ENCODE measurements around the gene MAP2K6.

Gene MAP2K6

DNA sequence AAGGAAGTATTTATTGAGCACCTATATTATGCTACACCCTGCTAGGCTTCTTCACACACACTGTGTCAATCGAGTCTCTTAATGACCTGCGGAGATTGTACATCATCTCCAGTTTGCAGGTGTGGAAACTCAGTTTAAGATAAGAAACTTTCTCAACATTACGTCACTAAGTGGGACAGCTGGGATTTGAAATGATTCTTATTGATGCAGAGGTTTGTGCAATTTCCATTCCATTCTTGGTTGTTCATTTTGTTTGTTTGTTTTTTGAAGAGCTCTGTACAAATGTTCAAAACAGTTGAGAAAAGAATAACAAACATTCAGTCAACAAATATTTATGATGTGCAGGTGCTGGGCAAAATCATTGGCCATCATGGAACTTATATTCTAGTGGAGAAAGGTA, 84.8 kb downstream of the MAP2K6 start:
- no peaks in the 10 kb centered on the region for H3K27me3 ChIP-seq (ENCODE audit: control insufficient read depth, insufficient read depth, low read length)
- no peaks in the 10 kb centered on the region for H3K9me3 ChIP-seq (ENCODE audit: control insufficient read depth, insufficient read depth, low read depth, low read length)
- no peak overlapping the region for H3K9ac ChIP-seq (ENCODE audit: low read length)
- H3K4me1 ChIP-seq (ENCODE audit: control insufficient read depth, insufficient read depth, low read length): peaks cover 43% of the 10 kb centered on the region
- H3K36me3 ChIP-seq (ENCODE audit: control insufficient read depth, insufficient read depth, low read length): no peaks in the 10 kb centered on the region
- no peak overlapping the region for H3K4me3 ChIP-seq (ENCODE audit: low read depth, low read length)
- H3K27ac ChIP-seq (ENCODE audit: low read depth, low read length): no peak overlapping the region

- H3K4me1 ChIP-seq (ENCODE audit: control insufficient read depth, insufficient read depth, low read length): peaks cover 43% of the 10 kb centered on the region
- H3K36me3 ChIP-seq (ENCODE audit: control insufficient read depth, insufficient read depth, low read length): no peaks in the 10 kb centered on the region
- no peaks in the 10 kb centered on the region for H3K9me3 ChIP-seq (ENCODE audit: control insufficient read depth, insufficient read depth, low read depth, low read length)
- no peaks in the 10 kb centered on the region for H3K27me3 ChIP-seq (ENCODE audit: control insufficient read depth, insufficient read depth, low read length)
- H3K4me3 ChIP-seq (ENCODE audit: low read depth, low read length): no peak overlapping the region
- H3K9ac ChIP-seq (ENCODE audit: low read length): no peak overlapping the region
- 0 out of 2 replicates have a peak overlapping the region, but pooled peaks have one; percentile 3 for H3K27ac ChIP-seq (ENCODE audit: low read depth, low read length)
Observed at GRCh38 chr17:69500911-69501429, 86.5 kb downstream of the MAP2K6 start.

DNA sequence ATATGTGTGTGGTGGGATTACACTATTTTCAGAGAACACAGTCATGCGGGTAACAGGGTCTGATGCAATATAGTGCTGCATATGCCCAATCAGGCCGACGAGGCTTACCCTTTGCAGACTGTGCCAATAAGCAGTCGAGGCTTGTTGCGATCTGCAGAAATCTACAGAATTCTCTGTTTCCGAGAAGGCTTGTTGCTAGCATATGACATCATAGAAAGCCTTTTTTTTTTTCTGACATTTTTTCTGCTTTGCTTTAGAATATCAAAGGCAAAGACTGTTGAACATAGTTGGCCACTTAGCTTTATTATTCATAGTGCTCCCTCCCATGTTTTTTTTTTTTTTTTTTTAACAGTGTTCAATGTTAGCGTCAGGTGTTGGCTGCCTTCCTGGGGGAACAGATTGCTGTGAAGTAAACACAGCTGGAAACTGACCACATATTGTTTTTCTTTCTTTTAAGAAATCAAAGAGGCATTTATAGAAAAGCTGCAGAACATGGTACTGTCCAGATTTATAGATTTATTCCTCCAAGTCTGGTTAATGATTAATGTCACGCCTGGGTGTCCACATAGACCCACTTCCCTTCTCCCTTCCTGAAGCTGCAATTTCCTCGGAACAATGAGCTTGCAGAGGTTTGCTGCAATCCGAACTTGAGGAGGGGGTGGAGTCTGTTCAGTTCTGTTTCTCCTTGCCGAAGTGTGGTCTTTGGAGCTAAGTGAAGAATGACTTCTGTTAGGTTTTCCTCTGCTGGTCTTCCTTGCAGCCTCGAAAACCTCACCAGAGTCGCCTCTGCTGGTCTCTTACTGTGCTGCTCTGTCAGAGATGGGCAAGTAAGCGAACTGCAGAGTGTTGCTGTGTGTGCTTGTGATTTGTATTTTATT, 87.3 kb downstream of the MAP2K6 start:
- Histone ChIP-seq H3K4me1 (ENCODE audit: control insufficient read depth, insufficient read depth, low read length) (peaks cover 43% of the 10 kb centered on the region), H3K4me3 (ENCODE audit: low read depth, low read length) (peak overlapping the region; percentile 2; the same call in 1 of the 2 replicates), H3K9me3 (ENCODE audit: control insufficient read depth, insufficient read depth, low read depth, low read length) (no peaks in the 10 kb centered on the region), H3K9ac (ENCODE audit: low read length) (no peak overlapping the region), H3K27ac (ENCODE audit: low read depth, low read length) (0 out of 2 replicates have a peak overlapping the region, but pooled peaks have one; percentile 3), H3K27me3 (ENCODE audit: control insufficient read depth, insufficient read depth, low read length) (no peaks in the 10 kb centered on the region), H3K36me3 (ENCODE audit: control insufficient read depth, insufficient read depth, low read length) (no peaks in the 10 kb centered on the region)

- H3K4me1 ChIP-seq (ENCODE audit: control insufficient read depth, insufficient read depth, low read length): peaks cover 34% of the 10 kb centered on the region
- H3K27ac ChIP-seq (ENCODE audit: low read depth, low read length): no peak overlapping the region
- no peaks in the 10 kb centered on the region for H3K27me3 ChIP-seq (ENCODE audit: control insufficient read depth, insufficient read depth, low read length)
- H3K9me3 ChIP-seq (ENCODE audit: control insufficient read depth, insufficient read depth, low read depth, low read length): no peaks in the 10 kb centered on the region
- no peaks in the 10 kb centered on the region for H3K36me3 ChIP-seq (ENCODE audit: control insufficient read depth, insufficient read depth, low read length)
- H3K9ac ChIP-seq (ENCODE audit: low read length): no peak overlapping the region
- no peak overlapping the region for H3K4me3 ChIP-seq (ENCODE audit: low read depth, low read length)
Observed at GRCh38 chr17:69503711-69504110, 89.2 kb downstream of the MAP2K6 start.

- no peaks in the 10 kb centered on the region for H3K9me3 ChIP-seq (ENCODE audit: control insufficient read depth, insufficient read depth, low read depth, low read length)
- no peak overlapping the region for H3K27ac ChIP-seq (ENCODE audit: low read depth, low read length)
Observed at GRCh38 chr17:69505740-69506139, 91.2 kb downstream of the MAP2K6 start.

GRCh38 chr17:69506489-69506888, 92.0 kb downstream of the MAP2K6 start:
- no peak overlapping the region for H3K4me3 ChIP-seq (ENCODE audit: low read depth, low read length)
- H3K9ac ChIP-seq (ENCODE audit: low read length): no peak overlapping the region
- no peak overlapping the region for H3K27ac ChIP-seq (ENCODE audit: low read depth, low read length)
- peaks cover 23% of the 10 kb centered on the region for H3K4me1 ChIP-seq (ENCODE audit: control insufficient read depth, insufficient read depth, low read length)
- no peaks in the 10 kb centered on the region for H3K9me3 ChIP-seq (ENCODE audit: control insufficient read depth, insufficient read depth, low read depth, low read length)
- H3K27me3 ChIP-seq (ENCODE audit: control insufficient read depth, insufficient read depth, low read length): no peaks in the 10 kb centered on the region
- no peaks in the 10 kb centered on the region for H3K36me3 ChIP-seq (ENCODE audit: control insufficient read depth, insufficient read depth, low read length)

More at GRCh38 chr17:69505740-69506139, 91.2 kb downstream of the MAP2K6 start:
- no peak overlapping the region for H3K9ac ChIP-seq (ENCODE audit: low read length)
- H3K36me3 ChIP-seq (ENCODE audit: control insufficient read depth, insufficient read depth, low read length): no peaks in the 10 kb centered on the region
- H3K27me3 ChIP-seq (ENCODE audit: control insufficient read depth, insufficient read depth, low read length): no peaks in the 10 kb centered on the region
- H3K4me1 ChIP-seq (ENCODE audit: control insufficient read depth, insufficient read depth, low read length): peaks cover 30% of the 10 kb centered on the region
- no peak overlapping the region for H3K4me3 ChIP-seq (ENCODE audit: low read depth, low read length)

- Histone ChIP-seq H3K36me3 (ENCODE audit: control insufficient read depth, insufficient read depth, low read length) (no peaks in the 10 kb centered on the region), H3K4me1 (ENCODE audit: control insufficient read depth, insufficient read depth, low read length) (peaks cover 2% of the 10 kb centered on the region; the same call in 1 of the 2 replicates), H3K27ac (ENCODE audit: low read depth, low read length) (no peak overlapping the region), H3K9ac (ENCODE audit: low read length) (no peak overlapping the region), H3K9me3 (ENCODE audit: control insufficient read depth, insufficient read depth, low read depth, low read length) (no peaks in the 10 kb centered on the region), H3K27me3 (ENCODE audit: control insufficient read depth, insufficient read depth, low read length) (no peaks in the 10 kb centered on the region), H3K4me3 (ENCODE audit: low read depth, low read length) (no peak overlapping the region)
Observed at GRCh38 chr17:69508814-69509213, 94.3 kb downstream of the MAP2K6 start.

DNA sequence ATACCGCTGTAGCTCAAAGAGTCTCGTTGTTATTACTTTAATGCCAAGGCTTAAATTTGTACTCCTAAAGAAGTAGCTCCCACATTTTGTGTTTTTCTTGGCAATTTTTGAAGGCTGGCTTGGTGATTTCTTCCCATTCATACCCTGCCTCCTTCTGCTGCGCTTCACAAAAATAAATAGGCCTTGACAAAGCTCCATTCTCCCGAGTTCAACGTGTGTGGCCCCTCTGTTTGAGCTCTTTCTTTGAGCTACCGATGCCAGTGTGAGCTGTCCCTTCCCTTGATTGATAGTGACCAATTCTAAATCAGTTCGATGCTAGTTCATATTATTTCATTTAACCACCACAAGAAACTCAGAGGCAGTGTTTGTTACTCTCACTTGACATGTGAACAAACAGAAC, 96.8 kb downstream of the MAP2K6 start:
- Histone ChIP-seq H3K9me3 (ENCODE audit: control insufficient read depth, insufficient read depth, low read depth, low read length) (peaks cover 3% of the 10 kb centered on the region; the same call in 1 of the 2 replicates), H3K4me3 (ENCODE audit: low read depth, low read length) (no peak overlapping the region), H3K4me1 (ENCODE audit: control insufficient read depth, insufficient read depth, low read length) (no peaks in the 10 kb centered on the region), H3K9ac (ENCODE audit: low read length) (no peak overlapping the region), H3K27me3 (ENCODE audit: control insufficient read depth, insufficient read depth, low read length) (no peaks in the 10 kb centered on the region), H3K36me3 (ENCODE audit: control insufficient read depth, insufficient read depth, low read length) (no peaks in the 10 kb centered on the region), H3K27ac (ENCODE audit: low read depth, low read length) (no peak overlapping the region)

DNA sequence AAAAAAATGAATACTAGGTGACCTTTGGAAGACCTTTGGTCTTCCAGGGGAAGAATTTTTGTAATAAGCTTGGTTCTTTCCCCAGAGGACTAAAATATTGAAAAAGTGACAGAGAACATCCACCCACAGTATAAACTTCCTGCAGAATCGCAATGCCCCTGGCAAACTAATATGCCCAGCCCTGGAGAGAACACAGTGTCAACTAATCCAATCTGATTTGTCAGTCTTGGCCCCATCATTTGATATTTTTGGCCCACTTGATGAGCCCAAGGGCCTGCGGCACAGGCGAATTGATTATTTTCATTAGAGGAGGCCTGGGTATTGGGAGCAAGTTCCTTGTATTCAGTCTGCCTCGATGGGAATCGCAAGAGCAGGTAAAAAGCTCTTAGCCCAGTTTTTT, 98.4 kb downstream of the MAP2K6 start:
- H3K27ac ChIP-seq (ENCODE audit: low read depth, low read length): no peak overlapping the region

DNA sequence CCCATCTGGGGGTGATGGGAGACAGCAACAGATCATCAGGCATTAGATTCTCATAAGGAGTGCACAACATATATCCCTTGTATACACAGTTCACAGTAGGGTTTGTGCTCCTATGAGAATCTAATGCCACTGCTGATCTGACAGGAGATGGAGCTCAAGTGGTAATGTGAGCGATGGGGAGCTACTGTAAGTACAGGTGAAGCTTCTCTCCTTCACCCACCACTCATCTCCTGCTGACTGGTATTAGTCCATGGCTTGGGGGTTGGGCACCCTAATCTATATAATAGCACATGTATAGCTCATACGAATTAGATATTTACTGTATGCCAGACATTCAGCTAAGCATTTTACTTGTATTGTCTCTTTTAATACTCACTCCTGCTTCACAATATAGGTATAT, 101.7 kb downstream of the MAP2K6 start:
- H3K9me3 ChIP-seq (ENCODE audit: control insufficient read depth, insufficient read depth, low read depth, low read length): peaks cover 4% of the 10 kb centered on the region; the same call in 1 of the 2 replicates
- peaks cover 24% of the 10 kb centered on the region for H3K36me3 ChIP-seq (ENCODE audit: control insufficient read depth, insufficient read depth, low read length)
- H3K27me3 ChIP-seq (ENCODE audit: control insufficient read depth, insufficient read depth, low read length): no peaks in the 10 kb centered on the region
- no peak overlapping the region for H3K4me3 ChIP-seq (ENCODE audit: low read depth, low read length)
- H3K9ac ChIP-seq (ENCODE audit: low read length): no peak overlapping the region
- no peaks in the 10 kb centered on the region for H3K4me1 ChIP-seq (ENCODE audit: control insufficient read depth, insufficient read depth, low read length)
- H3K27ac ChIP-seq (ENCODE audit: low read depth, low read length): no peak overlapping the region

More for the DNA sequence above, 98.4 kb downstream of the MAP2K6 start:
- Histone ChIP-seq H3K4me1 (ENCODE audit: control insufficient read depth, insufficient read depth, low read length) (no peaks in the 10 kb centered on the region), H3K27me3 (ENCODE audit: control insufficient read depth, insufficient read depth, low read length) (no peaks in the 10 kb centered on the region), H3K9ac (ENCODE audit: low read length) (no peak overlapping the region), H3K4me3 (ENCODE audit: low read depth, low read length) (no peak overlapping the region), H3K9me3 (ENCODE audit: control insufficient read depth, insufficient read depth, low read depth, low read length) (peaks cover 4% of the 10 kb centered on the region; the same call in 1 of the 2 replicates), H3K36me3 (ENCODE audit: control insufficient read depth, insufficient read depth, low read length) (peaks cover 4% of the 10 kb centered on the region)

- H3K27ac ChIP-seq (ENCODE audit: low read depth, low read length): no peak overlapping the region
- no peaks in the 10 kb centered on the region for H3K4me1 ChIP-seq (ENCODE audit: control insufficient read depth, insufficient read depth, low read length)
- no peak overlapping the region for H3K9ac ChIP-seq (ENCODE audit: low read length)
- H3K27me3 ChIP-seq (ENCODE audit: control insufficient read depth, insufficient read depth, low read length): no peaks in the 10 kb centered on the region
- peaks cover 24% of the 10 kb centered on the region for H3K36me3 ChIP-seq (ENCODE audit: control insufficient read depth, insufficient read depth, low read length)
- H3K9me3 ChIP-seq (ENCODE audit: control insufficient read depth, insufficient read depth, low read depth, low read length): peaks cover 4% of the 10 kb centered on the region; the same call in 1 of the 2 replicates
- no peak overlapping the region for H3K4me3 ChIP-seq (ENCODE audit: low read depth, low read length)
Observed at GRCh38 chr17:69516911-69517310, 102.4 kb downstream of the MAP2K6 start.

All from HUES6 (cell line).